Measurements from ENCODE around the gene CDK12. TPM values are rescaled to one million over a fixed set of nuclear protein-coding genes. Genes with fewer than 3 reads are reported as not detected.

The CDK12 gene
- total and polyA plus RNA-seq, 10 of the 15 experiments (the other 5 are each of a cell fraction or from before 2014, with no cell fraction given), result 3.2 to 55.1 (median 31.9) TPM

- H3K4me1 ChIP-seq (ENCODE audit: control insufficient read depth, insufficient read depth, low read length), result no peaks in the 10 kb centered on the region
- FAIRE-seq (no peak), ATAC-seq (no peak), DNase-seq (ENCODE audit: low read depth, low spot score) (no peak)
- ChIA-PET POLR2A (interaction anchor here (1.1 kb wide), 1 partner anchor 12 kb away, joined by 3 read pairs; no protein-coding TSS in a partner anchor), SMC1A (ENCODE audit: uncharacterized antibody, unreplicated experiment) (no interaction called here), RAD21 (ENCODE audit: unreplicated experiment) (no interaction called here), CTCF (interaction anchor here (1.9 to 5.4 kb wide), 2 partner anchors 9 to 82 kb away, joined by 6 to 30 read pairs; no protein-coding TSS in a partner anchor)
- H3K9ac ChIP-seq (ENCODE audit: control insufficient read depth, insufficient read depth, low read length), result no peak overlapping the region
- H3K4me2 ChIP-seq (ENCODE audit: control insufficient read depth, insufficient read depth), result no peak overlapping the region
- H2AFZ ChIP-seq (ENCODE audit: control insufficient read depth, low read depth, low read length), result no peak overlapping the region
- intact Hi-C loops (cut with micrococcal nuclease; ENCODE audit: unreplicated experiment) (no loop called here), in situ Hi-C loops (cut with MboI) (no loop called here)
- no peaks in the 10 kb centered on the region for H3K9me3 ChIP-seq (replicated peaks; ENCODE audit: control insufficient read depth, insufficient read depth, low read length)
- peaks cover 3% of the 10 kb centered on the region; the same call in 1 of the 2 replicates for H4K20me1 ChIP-seq (ENCODE audit: control insufficient read depth, insufficient read depth)
- 23% methylated on average over 3 of the region's 3 CpGs for whole genome bisulfite sequencing (ENCODE audit: insufficient coverage, insufficient replicate concordance, low lambda C conversion rate, missing lambda C conversion rate)
- no peaks in the 10 kb centered on the region for H3K27me3 ChIP-seq (replicated peaks in 1 of 2; ENCODE audit: control insufficient read depth in 2 of 2, insufficient read depth in 2 of 2, low read length in 1 of 2)
- no peaks in the 10 kb centered on the region for H3K36me3 ChIP-seq (ENCODE audit: control insufficient read depth in 2 of 2, insufficient read depth in 2 of 2, low read length in 1 of 2)
- H3K27ac ChIP-seq (ENCODE audit: control insufficient read depth, insufficient read depth), result no peak overlapping the region
- no peak overlapping the region for H3K4me3 ChIP-seq
- TF ChIP-seq KLF5 (IDR thresholded peaks at IDR 0.05; ENCODE audit: partially characterized antibody) (no peak), EZH2 (IDR thresholded peaks at IDR 0.05; ENCODE audit: borderline replicate concordance, control insufficient read depth, low read depth, low read length) (no peak), IRF4 (IDR thresholded peaks at IDR 0.05; ENCODE audit: low read depth, low read length) (no peak), HDGF (IDR thresholded peaks at IDR 0.05) (no peak), SIN3A (IDR thresholded peaks at IDR 0.05; ENCODE audit: low read depth, low read length) (no peak), SIX5 (IDR thresholded peaks at IDR 0.05; ENCODE audit: low read depth, low read length, severe bottlenecking) (no peak), HDAC6 (IDR thresholded peaks at IDR 0.05; ENCODE audit: unreplicated experiment) (no peak), SP1 (IDR thresholded peaks at IDR 0.05; ENCODE audit: low read depth, low read length) (no peak), ZBED1 (IDR thresholded peaks at IDR 0.05; ENCODE audit: borderline replicate concordance) (no peak), ZNF217 (IDR thresholded peaks at IDR 0.05) (no peak), SMAD1 (IDR thresholded peaks at IDR 0.05; ENCODE audit: low read depth, partially characterized antibody) (no peak), POLR2AphosphoS5 (IDR thresholded peaks at IDR 0.05; ENCODE audit: low read length) (no peak), CHD4 (IDR thresholded peaks at IDR 0.05) (no peak), CREB1 (IDR thresholded peaks at IDR 0.05; ENCODE audit: low read depth) (no peak), PKNOX1 (IDR thresholded peaks at IDR 0.05) (no peak), BCL11A (IDR thresholded peaks at IDR 0.05; ENCODE audit: low read depth, low read length) (no peak), SMAD5 (IDR thresholded peaks at IDR 0.05; ENCODE audit: low read depth) (no peak), MXI1 (IDR thresholded peaks at IDR 0.05; ENCODE audit: low read depth, low read length) (no peak)
- H3K79me2 ChIP-seq (ENCODE audit: control insufficient read depth, insufficient read depth, low read length), result no peaks in the 10 kb centered on the region
- no TSS peak for BruUV-seq (replicated peaks)
Measured at GRCh38 chr17:39538866-39539265, 77.6 kb downstream of the CDK12 start.

All from GM12878 (cell line).